Sciatic nerve (tissue), 2 donors: Measurements from ENCODE around the gene DBT. TPM values are rescaled to one million over a fixed set of nuclear protein-coding genes. Genes with fewer than 3 reads are reported as not detected.
A peak's percentile ranks its signal among the peaks of the same experiment; 100 is the strongest.
"Not testable (repeated sequence)": the region's sequence is repeated elsewhere in the genome, so short reads cannot be mapped to it uniquely, and the experiment has no call there.

Experiments
- ATAC-seq: fragments of 200-7000 bp; cut with Tn5 transposase; one replicate; pipeline ENCODE4 v1.9.1; 2020; ENCODE audit warnings: mild to moderate bottlenecking, moderate library complexity
- DNase-seq: peaks from one replicate; pipeline ENCODE4 v3.0.0-alpha.2; 2020; ENCODE audit warnings: low spot score
- intact Hi-C: fragments of 100-400 bp; cut with DNase I; formaldehyde crosslinking; loops from one replicate; pipeline ENCODE4 v1.14.2; 2022
- total RNA-seq: library from RNA; stranded (reverse); fragmentation: NEBNext Ultra II Directional; extraction: Animal tissue kit (Norgen Biotek cat#: 25700); gene quantifications from one replicate; pipeline ENCODE4 v1.2.1, GENCODE V29; 2021
- donor health status: DM: no; HTN: no; CAD: no.
- donor health status: DM: no; HTN: no; CAD: no.

The DBT gene
- total RNA-seq, 1 donor from 2014 or later: 16.2 TPM

- ATAC-seq, intact Hi-C loops, DNase-seq: not testable (repeated sequence)
These were observed 6.6 kb upstream of the DBT start for GRCh38 chr1:100256273-100256672.

- no peak for DNase-seq
- ATAC-seq: no peak
- intact Hi-C loops: no loop called here
These were observed 3.9 kb upstream of the DBT start for GRCh38 chr1:100253552-100253951.

- intact Hi-C loops: no loop called here
- DNase-seq (no peak), ATAC-seq (no peak)
These were observed 3.3 kb upstream of the DBT start for GRCh38 chr1:100252901-100253300.

- no peak for ATAC-seq
- intact Hi-C loops: no loop called here
These were observed 1.2 kb upstream of the DBT start for GRCh38 chr1:100250807-100251206.

GRCh38 chr1:100250264-100250663 is 630 bp upstream of the DBT start:
- intact Hi-C loops: no loop called here
- ATAC-seq (peak; percentile 4), DNase-seq (no peak)

More at GRCh38 chr1:100250807-100251206, 1.2 kb upstream of the DBT start:
- no peak for DNase-seq

- intact Hi-C loops: no loop called here
- no peak for DNase-seq
- no peak for ATAC-seq
These were observed 488 bp downstream of the DBT start for GRCh38 chr1:100249155-100249536.

- ATAC-seq (no peak), DNase-seq (no peak)
- intact Hi-C loops: no loop called here
These were observed 2.9 kb downstream of the DBT start for GRCh38 chr1:100246738-100247137.

GRCh38 chr1:100240631-100241030 is 9.0 kb downstream of the DBT start:
- no peak for ATAC-seq
- intact Hi-C loops: no loop called here
- no peak for DNase-seq

GRCh38 chr1:100239961-100240360 is 9.7 kb downstream of the DBT start:
- intact Hi-C loops: no loop called here
- no peak for ATAC-seq
- no peak for DNase-seq

- DNase-seq (no peak), ATAC-seq (no peak)
- intact Hi-C loops: no loop called here
These were observed 12.5 kb downstream of the DBT start for GRCh38 chr1:100237091-100237490.

GRCh38 chr1:100234432-100234831 is 15.2 kb downstream of the DBT start:
- DNase-seq (no peak), ATAC-seq (no peak)
- intact Hi-C loops: no loop called here

- ATAC-seq, intact Hi-C loops, DNase-seq: not testable (repeated sequence)
These were observed 16.1 kb downstream of the DBT start for GRCh38 chr1:100233566-100233965.

- intact Hi-C loops: no loop called here
- ATAC-seq (no peak), DNase-seq (no peak)
These were observed 17.5 kb downstream of the DBT start for GRCh38 chr1:100232156-100232555.

GRCh38 chr1:100231721-100232120 is 17.9 kb downstream of the DBT start:
- intact Hi-C loops: no loop called here

GRCh38 chr1:100230765-100231164 is 18.9 kb downstream of the DBT start:
- DNase-seq (no peak), ATAC-seq (no peak)
- intact Hi-C loops: no loop called here

More at GRCh38 chr1:100231721-100232120, 17.9 kb downstream of the DBT start:
- ATAC-seq (no peak), DNase-seq (no peak)

GRCh38 chr1:100229681-100230443 is 19.8 kb downstream of the DBT start:
- no peak for DNase-seq
- no peak for ATAC-seq
- intact Hi-C loops: no loop called here

GRCh38 chr1:100222428-100222827 is 27.2 kb downstream of the DBT start:
- ATAC-seq (no peak), DNase-seq (no peak)
- intact Hi-C loops: no loop called here

GRCh38 chr1:100219883-100220282 is 29.8 kb downstream of the DBT start:
- intact Hi-C loops: no loop called here
- no peak for ATAC-seq

GRCh38 chr1:100219457-100219856 is 30.2 kb downstream of the DBT start:
- ATAC-seq (no peak), DNase-seq (no peak)
- intact Hi-C loops: no loop called here

More at GRCh38 chr1:100219883-100220282, 29.8 kb downstream of the DBT start:
- no peak for DNase-seq

GRCh38 chr1:100217834-100218233 is 31.8 kb downstream of the DBT start:
- intact Hi-C loops: no loop called here
- ATAC-seq (no peak), DNase-seq (no peak)

GRCh38 chr1:100215101-100215500 is 34.5 kb downstream of the DBT start:
- no peak for ATAC-seq
- intact Hi-C loops: no loop called here

More at GRCh38 chr1:100215101-100215500, 34.5 kb downstream of the DBT start:
- DNase-seq: no peak
